ENCODE measurements around the gene ERAP2.

Gene ERAP2

GRCh38 chr5:96934708-96935558 lies 58.6 kb downstream of the ERAP2 start:
- peak; percentile 84 for TF ChIP-seq NFIC (IDR thresholded peaks at IDR 0.05)
- TF ChIP-seq REST (IDR thresholded peaks at IDR 0.05; ENCODE audit: low read depth), result no peak
- TF ChIP-seq CREB1 (IDR thresholded peaks at IDR 0.05; ENCODE audit: low read depth), result peak; percentile 16
- peak; percentile 67 for TF ChIP-seq TCF12 (IDR thresholded peaks at IDR 0.05; ENCODE audit: low read depth)
- TF ChIP-seq YY1 (IDR thresholded peaks at IDR 0.05; ENCODE audit: low read depth), result peak; percentile 68
- no peak for TF ChIP-seq FOXM1 (IDR thresholded peaks at IDR 0.05; ENCODE audit: borderline replicate concordance, low read depth)
- no peak; the same call in none of the 2 replicates for TF ChIP-seq USF1 (IDR thresholded peaks at IDR 0.05)
- no peak for TF ChIP-seq EP300 (IDR thresholded peaks at IDR 0.05; ENCODE audit: borderline replicate concordance)
- TF ChIP-seq TAF1 (IDR thresholded peaks at IDR 0.05; ENCODE audit: low read depth), result peak; percentile 79
- peak; percentile 62 for TF ChIP-seq MAX (IDR thresholded peaks at IDR 0.05)
- TF ChIP-seq TEAD4 (IDR thresholded peaks at IDR 0.05), result peak; percentile 62
- no peak for TF ChIP-seq RAD21 (IDR thresholded peaks at IDR 0.05; ENCODE audit: low read depth)

DNA sequence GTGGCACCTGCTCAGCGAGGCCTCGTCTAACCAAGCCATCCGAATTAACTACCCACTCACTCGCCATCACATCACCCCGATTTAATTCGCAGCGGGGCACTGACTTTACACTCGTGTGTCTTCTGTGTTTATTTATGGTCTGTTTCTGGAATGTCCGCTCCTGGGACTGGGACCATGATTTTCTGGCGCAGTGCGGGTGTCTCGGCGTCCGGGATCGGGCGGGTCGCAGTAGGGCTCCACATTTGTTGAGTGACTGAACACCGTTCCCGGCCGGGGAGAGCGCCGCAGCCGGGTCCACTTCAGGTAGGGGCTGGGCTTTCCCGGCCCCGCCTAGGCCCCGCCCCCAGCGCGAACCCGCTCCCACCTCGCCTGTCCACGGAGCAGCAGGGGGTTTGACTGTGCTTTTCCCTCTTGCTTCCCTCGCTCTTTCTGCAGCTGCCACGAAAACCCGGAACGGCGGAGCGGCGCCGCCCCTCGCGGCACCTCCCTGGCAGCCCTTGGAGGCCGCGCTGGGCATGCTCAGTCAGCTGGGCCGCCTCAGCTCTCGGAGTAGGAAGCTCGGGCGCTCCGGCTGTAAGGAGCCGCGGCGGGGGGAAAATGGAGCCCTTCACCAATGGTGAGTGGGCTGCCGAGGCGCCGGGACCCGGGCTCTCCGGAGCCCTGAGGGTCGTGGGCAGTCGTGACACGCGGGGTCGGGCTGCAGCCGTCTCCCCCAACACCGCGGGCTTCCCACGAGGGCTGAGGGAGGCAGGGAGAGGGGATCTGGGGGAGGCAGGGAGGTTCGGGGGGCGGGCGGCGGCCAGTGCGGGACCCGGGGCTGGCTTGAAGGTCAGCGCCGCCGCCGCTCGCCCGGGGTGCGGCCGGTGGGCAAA lies 59.5 kb downstream of the ERAP2 start, which contains the start of gene LNPEP:
LNPEP (plus strand) TSS at position 522 of the 872 bp plus-strand sequence; CDS start at position 598, 76 bp downstream.
- TF ChIP-seq RAD21 (IDR thresholded peaks at IDR 0.05; ENCODE audit: low read depth) (peak; percentile 14; the same call in 1 of the 2 replicates), MAX (IDR thresholded peaks at IDR 0.05) (peak; percentile 74), ZBTB7A (IDR thresholded peaks at IDR 0.05; ENCODE audit: low read depth) (no peak; the same call in 1 of the 2 replicates), NFIC (IDR thresholded peaks at IDR 0.05) (peak; percentile 83), TAF1 (IDR thresholded peaks at IDR 0.05; ENCODE audit: low read depth) (peak; percentile 74), EP300 (IDR thresholded peaks at IDR 0.05; ENCODE audit: borderline replicate concordance) (peak; percentile 69; the same call in 1 of the 2 replicates), YY1 (IDR thresholded peaks at IDR 0.05; ENCODE audit: low read depth) (peak; percentile 67), TEAD4 (IDR thresholded peaks at IDR 0.05) (no peak), TCF12 (IDR thresholded peaks at IDR 0.05; ENCODE audit: low read depth) (peak; percentile 78), CEBPB (IDR thresholded peaks at IDR 0.05) (no peak; the same call in 1 of the 2 replicates), REST (IDR thresholded peaks at IDR 0.05; ENCODE audit: low read depth) (no peak), EGR1 (IDR thresholded peaks at IDR 0.05) (peak; percentile 44; the same call in 1 of the 2 replicates), CREB1 (IDR thresholded peaks at IDR 0.05; ENCODE audit: low read depth) (no peak), FOXM1 (IDR thresholded peaks at IDR 0.05; ENCODE audit: borderline replicate concordance, low read depth) (peak; percentile 45), USF1 (IDR thresholded peaks at IDR 0.05) (peak; percentile 36; the same call in 1 of the 2 replicates)

- no peak for TF ChIP-seq TEAD4 (IDR thresholded peaks at IDR 0.05)
- TF ChIP-seq USF1 (IDR thresholded peaks at IDR 0.05), result no peak
These were observed 60.4 kb downstream of the ERAP2 start for GRCh38 chr5:96936431-96937320.

- TF ChIP-seq TAF1 (IDR thresholded peaks at IDR 0.05; ENCODE audit: low read depth) (no peak), EP300 (IDR thresholded peaks at IDR 0.05; ENCODE audit: borderline replicate concordance) (no peak), FOXM1 (IDR thresholded peaks at IDR 0.05; ENCODE audit: borderline replicate concordance, low read depth) (no peak), CREB1 (IDR thresholded peaks at IDR 0.05; ENCODE audit: low read depth) (no peak), TCF12 (IDR thresholded peaks at IDR 0.05; ENCODE audit: low read depth) (no peak), REST (IDR thresholded peaks at IDR 0.05; ENCODE audit: low read depth) (no peak), TEAD4 (IDR thresholded peaks at IDR 0.05) (no peak), RAD21 (IDR thresholded peaks at IDR 0.05; ENCODE audit: low read depth) (no peak), YY1 (IDR thresholded peaks at IDR 0.05; ENCODE audit: low read depth) (no peak), CEBPB (IDR thresholded peaks at IDR 0.05) (no peak), USF1 (IDR thresholded peaks at IDR 0.05) (no peak), MAX (IDR thresholded peaks at IDR 0.05) (no peak), ZBTB7A (IDR thresholded peaks at IDR 0.05; ENCODE audit: low read depth) (no peak), EGR1 (IDR thresholded peaks at IDR 0.05) (no peak), NFIC (IDR thresholded peaks at IDR 0.05) (no peak)
These were observed 64.3 kb downstream of the ERAP2 start for GRCh38 chr5:96940586-96940985.
